Measurements from ENCODE around the gene SORL1.
"Not testable (repeated sequence)": the region's sequence is repeated elsewhere in the genome, so short reads cannot be mapped to it uniquely, and the experiment has no call there.

SORL1 gene

DNA sequence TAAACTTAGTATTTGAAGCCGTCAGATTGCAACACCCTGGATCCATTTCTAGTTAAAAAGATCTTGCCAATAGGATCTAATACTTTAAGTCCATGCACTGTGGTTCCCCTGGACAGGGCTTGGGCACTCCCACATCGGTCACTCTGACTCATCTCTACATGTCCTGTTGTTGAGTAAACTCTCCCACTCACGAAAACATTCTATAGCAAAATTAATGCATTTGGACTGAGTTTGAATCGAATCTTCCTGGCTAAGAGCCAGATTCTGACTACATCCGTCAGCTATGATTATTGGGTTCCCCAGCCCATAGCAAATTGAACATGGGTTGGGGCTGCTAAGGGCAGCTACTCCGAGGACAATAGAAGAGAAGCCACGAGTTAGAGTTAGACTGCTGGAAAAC is 182.8 kb downstream of the SORL1 start:
- FAIRE-seq: no peak

DNA sequence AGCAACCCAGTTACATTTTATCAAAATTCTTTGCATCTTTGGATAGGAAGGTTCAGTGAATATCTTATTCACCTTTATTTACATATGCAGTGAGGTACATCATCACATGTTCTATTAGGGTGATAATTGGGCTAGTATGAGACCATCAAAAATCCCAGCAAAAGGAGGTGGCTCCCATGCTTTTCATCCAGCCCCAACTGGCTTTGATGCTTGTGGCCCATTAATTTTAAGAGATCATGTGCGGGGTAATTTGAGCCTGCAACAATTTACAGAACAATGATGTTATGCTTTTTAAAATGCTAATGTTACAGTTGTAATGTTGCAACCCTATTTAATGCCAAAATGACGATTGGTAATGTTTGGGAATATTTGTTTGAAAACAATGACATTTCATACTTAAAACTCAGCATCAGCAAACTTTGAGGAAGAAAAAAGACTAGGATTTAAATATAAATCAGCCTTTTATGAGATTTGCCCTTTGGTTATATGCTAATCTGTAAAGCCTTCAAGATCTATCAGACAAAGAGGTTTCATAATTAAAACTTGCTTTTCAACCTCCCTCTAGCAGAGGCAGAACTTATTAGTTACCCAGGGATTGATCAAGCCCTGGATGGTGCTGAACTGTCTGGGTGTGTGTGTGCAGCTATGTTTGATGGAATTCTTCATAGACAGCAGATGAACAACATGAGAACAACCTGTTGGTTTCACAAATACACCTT is 184.1 kb downstream of the SORL1 start:
- FAIRE-seq: no peak

DNA sequence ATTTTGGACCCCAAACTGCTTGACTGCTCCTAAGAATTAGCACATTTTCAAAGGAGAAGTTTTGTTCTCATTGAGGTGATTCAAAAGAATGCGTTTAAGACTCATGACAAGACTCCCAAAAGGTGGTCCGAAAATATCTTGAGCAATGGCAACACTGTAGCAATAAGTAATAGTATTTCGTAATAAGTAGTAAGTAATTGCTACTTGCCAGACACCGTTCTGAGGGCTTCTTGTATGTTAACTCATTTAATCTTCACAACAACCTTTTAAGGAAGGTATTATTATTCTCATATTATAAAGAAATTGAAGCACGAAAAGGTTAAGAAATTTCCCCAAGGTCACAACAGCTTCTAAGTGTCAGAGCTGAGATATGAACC is 184.7 kb downstream of the SORL1 start:
- no peak for FAIRE-seq

DNA sequence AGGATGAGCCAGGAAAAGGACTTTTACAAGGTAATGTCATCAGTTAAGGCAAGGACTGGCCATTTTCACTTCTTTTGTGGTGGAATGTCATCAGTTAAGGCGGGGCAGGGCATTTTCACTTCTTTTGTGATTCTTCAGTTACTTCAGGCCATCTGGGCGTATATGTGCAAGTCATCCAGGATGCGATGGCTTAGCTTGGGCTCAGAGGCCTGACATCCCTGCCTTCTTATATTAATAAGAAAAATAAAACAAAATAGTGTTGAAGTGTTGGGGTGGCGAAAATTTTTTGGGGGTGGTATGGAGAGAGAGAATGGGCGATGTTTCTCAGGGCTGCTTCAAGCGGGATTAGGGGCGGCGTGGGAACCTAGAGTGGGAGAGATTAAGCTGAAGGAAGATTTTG is 185.5 kb downstream of the SORL1 start:
- FAIRE-seq: not testable (repeated sequence)

DNA sequence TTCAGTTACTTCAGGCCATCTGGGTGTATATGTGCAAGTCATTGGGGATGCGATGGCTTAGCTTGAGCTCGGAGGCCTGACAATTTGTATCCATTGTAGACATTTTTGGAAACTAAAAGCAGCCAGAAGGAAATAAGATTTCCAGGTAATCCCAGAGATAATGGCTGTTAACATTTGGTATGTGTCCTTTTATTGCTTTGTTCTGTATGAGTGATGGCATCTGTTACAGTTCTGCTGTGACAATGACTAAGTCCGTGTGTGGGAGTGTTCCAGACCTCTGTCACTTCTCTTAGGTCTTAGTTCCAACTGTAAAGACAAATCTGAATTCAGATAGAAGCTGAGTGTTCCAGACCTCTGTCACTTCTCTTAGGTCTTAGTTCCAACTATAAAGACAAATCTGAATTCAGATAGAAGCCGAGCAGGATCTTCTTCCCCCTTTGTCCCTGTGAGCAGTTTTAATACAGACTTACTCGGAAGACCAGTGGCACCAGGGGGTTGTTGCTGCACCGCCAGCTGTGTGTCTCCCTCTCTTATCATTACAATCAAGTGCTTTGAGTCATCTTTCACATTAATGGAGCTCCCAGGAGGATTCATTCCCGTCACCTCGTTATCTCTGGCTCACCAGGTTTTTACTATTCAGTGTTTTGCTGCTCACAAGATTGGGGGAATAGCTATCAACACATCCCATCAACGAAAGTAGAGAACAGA is 191.5 kb downstream of the SORL1 start:
- no peak for FAIRE-seq

DNA sequence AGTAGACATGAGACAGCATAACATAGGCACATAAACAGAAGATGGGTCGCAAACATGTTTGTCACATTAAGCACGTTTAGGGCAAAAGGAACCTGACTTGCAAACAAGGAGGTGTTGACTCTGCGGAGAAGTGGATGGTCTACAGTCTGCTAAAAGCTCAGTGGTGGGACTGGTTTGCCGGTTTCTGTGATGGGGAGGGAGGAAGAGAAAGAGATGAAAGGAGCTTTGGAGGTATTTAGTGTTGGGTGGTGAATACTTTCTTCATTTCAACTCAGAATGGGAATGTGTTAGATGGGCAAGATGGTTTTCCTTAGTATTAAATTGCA is 192.0 kb downstream of the SORL1 start:
- no peak for FAIRE-seq

DNA sequence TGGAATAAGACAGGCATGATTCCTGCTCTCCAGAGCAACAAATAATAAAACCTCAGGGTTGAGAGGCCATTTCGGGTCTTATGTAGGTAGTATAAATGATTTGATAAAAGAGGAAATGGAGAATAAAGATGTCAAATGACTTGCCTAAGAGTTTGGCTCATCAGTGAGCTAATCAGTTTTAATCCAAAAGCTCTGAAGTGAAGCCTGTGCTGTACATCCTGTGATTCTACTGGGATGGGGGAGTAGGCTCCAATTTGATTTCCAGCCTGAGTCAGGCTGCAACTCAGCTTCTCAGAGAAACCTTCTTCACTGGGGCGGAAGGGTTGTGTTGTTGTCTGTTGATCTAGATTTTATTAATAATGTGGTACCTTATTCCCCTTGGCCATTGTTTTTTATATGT is 192.9 kb downstream of the SORL1 start:
- FAIRE-seq: no peak

DNA sequence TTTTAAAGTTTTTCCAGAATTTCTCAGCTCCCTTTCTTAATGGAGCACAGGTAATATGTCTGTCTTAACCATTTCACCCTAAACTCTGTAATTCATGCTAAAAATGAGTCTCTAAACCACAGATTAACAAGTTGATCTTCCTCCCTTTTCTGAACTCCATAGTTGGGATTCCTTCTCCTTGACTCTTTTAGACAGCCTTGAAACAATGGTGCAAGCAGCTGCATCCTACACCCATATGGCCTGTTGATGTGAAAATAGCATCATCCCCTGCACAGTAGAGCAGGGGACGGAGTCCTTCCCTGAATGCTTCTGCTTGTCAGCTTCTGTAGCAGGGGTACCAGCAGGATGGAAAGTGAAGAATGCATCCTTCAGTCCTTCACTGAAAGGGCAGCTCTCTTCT is 193.5 kb downstream of the SORL1 start:
- FAIRE-seq: no peak

DNA sequence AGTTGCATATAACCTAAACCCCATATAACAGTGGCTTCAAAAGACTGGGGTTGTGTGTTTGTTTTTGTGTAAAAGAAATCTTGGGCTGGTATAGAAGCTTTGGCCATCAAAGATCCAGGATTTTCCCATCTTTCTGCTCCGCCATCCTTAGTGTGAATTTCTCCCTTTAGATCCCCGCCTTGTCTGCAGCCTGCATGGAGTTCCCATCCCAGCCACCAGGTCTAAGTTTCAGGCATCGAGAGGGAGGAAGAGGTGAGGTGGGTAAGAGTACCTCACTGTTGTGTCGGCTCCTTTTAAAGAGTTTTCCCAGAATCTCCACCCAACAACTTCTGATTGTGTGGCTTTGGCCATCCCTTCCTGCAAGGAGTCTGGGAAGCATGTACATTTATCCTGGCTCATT is 196.2 kb downstream of the SORL1 start:
- FAIRE-seq: no peak

DNA sequence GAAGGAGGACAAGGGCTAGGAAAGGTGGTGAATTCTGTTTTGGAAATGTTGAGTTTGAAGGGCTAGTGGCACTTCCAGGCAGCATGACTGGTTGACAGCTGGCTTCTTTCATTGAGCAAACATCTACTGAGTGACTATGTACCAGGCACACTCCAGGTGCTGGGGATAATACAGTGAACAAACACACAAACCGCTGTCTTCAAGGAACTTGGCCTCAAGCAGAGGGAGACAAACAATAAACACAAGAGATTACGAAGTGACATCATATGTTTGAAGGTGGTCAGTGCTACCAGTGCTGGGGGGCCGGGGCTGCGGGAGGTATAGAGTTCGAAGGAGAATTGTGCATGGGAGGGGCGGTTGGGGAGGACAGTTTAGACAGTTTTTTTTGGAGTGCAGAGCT is 197.7 kb downstream of the SORL1 start:
- FAIRE-seq: no peak

DNA sequence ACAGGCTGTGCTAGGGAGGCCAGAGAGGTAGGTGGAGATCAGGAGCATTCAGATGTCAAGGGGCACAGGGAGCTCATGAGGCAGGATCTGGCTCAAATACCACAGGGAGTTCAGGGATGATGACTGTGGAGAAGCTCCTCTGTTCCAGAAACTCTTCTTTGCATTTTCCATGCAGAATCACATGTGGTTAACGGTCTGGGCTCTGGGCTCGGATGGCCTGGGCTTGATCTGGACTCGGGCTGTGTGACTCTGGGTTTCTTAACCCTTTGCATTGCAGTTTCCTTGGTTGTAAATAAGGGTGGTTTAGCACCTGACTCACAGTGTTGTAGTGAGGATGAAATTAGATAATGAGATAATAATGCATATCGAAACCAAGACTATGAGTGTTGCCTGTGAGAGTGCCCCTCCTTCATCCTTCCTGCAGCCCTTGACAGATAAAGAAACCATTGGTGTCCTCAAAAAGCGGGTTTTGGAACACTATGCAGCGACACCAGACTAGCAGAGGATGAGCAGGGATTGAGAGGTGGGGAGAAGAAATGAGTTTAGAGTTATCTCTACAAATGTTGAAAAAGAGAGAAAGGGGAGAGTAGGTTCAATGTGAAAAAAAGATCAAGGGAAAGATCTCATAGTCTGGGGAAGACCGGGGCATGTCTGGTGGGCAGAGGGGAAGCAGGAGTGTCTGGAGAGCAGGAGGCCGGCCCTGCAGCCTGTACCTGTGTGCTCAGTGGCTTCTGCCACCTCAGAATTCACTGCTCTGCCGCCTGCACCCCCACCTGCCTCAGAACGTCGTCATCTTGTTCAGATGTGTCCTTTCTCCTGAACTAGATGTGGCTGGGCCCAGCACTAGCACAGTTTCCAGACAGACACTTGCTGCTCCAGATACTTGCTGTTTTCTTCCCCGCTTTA is 198.5 kb downstream of the SORL1 start:
- no peak for FAIRE-seq

DNA sequence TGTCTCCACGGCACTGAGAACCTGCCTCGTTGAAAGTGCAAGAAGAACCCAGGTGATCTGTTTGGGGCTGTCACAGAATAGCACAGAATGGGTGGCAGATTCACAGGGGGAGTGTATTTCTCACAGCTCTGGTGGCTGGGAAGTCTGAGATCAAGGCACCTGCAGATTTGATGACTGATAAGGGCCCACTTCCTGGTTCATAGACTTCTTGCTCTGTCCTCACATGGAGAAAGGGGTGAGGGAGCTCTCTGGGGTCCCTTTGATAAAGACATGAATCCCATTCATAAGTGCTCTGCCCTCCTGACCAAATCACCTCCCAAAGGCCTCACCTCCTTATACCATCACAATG is 199.1 kb downstream of the SORL1 start:
- no peak for FAIRE-seq

DNA sequence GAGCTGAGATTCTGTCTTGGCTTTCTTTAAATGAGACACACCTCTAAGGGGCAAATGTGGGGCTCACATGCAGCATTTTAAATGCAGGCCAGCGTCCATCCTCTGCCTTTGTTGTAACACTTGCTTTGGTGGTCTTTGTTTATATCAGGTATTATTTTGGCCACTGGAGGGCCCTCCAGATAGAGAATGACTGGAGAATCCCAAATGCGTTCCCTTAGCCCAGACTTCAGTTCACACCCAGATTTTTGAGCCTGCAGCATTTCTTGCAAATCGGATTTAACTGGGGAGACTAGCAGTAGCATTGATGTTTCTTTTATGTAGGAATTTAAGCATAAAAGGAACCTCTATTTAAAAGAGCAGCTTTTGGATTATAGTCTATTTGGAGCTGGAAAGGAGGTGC is 200.9 kb downstream of the SORL1 start:
- FAIRE-seq: no peak

DNA sequence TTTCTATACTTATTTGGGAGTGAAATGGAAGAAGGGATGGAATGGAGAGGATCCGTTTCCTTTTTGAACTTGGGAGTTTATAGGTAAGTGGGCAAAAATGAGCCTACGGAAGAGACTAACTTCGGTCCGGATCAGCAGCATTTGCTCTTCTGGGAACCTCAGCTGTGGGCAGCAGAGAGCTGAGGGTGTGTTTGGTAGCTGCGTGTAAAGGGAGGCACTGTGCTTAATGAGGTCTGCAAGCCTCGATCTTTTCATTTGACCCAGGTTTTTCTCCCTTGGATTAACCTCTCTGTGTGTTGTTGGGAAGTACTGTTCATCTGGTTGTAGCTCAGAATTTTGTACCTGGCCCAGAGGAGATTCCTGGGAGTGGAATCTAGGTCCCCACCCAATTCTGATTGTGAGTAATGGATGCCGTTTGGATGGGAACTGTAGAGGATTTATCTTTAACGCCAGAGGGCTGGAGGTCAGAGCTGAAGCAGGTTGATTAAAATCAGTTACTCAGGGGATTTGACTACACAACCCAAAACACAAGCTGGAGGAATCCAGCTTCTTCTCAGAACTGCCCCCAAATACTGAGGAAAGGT is 202.2 kb downstream of the SORL1 start:
- no peak for FAIRE-seq

DNA sequence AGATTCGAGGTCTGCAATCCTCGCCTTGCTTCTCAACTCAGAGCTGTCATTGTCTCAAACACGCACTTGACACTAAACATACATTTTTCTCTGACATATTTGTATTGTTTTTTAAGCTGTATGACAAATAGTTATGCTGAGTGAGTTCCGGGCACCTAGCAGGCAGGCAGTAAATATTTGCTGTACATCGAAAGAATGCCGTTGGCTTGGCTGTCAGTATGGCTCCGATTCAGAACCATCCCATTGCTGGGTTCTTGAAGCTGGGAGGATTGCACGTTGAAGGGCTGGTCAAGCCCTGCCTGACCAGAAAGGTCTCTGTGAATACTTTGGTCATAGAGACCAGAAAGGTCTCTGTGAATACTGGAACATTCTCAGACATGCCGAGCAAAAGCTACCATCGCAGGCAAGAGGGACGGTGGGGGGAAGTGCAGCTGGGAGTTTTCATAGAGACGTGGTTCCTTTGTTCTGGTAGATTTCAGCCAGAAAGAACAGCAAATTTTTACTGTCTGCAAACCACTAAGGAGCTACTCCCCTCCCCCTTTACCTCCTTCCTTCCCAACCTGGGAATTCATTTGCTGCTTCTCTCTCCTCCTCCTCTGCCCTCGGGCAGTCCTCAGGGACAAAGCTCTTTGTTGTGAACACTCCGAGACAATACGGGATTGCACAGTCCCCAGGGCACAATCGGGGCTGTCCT is 202.9 kb downstream of the SORL1 start:
- FAIRE-seq: no peak

DNA sequence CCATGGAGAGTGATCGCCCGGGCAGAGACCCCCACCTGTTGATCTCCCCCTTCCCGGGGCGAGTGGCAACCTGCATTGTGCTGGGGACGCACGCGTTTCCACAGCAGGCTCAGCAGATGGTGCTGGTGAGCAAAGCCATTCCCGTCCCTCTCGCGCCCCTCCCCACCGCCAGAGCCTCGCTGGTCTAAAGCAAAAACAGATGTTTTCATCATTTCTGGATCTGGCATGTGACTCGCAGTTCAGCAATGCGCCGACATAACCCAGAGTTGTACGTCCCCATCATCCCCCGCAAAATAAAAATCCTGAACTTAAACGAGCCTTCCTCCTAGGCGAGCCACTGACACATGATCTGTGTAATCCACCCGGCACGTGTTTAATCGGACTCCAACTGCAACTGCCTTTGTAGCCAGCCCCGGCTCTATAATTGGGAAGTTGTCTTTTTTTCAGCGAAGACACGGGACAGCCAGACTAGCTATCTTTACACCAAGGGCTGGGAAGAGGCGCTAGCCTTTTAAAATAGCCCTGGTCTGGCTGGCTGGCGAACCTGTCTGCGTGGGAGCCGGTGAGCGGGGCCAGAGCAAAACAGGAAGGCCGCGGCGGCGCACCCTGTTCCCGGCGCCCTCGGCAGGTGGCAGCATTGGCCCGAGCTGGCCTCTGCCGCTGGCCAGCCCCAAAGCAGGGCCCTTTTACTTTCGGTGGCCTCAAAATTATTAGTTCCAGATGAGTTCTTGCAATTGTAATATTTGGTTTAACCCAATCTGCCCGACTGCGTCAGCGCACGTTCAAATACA is 203.6 kb downstream of the SORL1 start:
- no peak for FAIRE-seq

DNA sequence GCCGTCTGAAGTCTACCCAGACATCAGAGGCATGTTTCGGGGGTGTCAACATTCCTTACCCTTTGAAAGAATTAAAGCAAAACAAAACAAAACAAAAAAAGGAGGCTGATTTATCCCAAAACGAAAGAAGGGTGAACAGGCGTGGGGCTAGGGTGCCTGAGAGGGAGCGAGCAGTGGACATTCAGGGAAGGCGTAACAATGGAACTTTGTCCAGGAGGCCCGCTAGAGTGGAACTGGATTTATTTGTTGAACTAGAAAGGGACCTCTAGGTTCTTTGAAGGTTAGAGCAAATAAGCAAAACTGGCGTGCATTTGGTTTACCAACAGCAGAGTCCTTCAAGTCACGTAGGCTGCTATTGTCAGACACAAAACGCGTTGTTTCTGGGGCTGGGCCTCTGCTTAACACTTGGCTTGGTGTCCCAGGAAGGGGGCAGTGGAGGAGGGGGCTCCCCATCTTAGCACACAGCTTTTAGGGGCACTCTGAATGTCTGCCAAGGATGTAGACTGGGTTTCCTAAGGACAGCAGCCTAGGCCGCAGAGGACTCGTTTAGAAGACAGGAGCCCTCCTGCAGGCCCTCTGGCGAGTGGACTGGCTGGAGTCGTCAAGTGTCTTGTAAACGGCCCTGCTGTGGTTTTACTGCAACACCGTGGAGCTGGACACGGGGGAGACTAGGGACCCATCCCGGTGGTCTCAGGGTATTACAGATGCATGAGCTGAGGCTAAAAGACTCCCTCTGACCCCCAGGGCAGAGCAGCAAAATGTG is 204.4 kb downstream of the SORL1 start:
- FAIRE-seq: no peak

DNA sequence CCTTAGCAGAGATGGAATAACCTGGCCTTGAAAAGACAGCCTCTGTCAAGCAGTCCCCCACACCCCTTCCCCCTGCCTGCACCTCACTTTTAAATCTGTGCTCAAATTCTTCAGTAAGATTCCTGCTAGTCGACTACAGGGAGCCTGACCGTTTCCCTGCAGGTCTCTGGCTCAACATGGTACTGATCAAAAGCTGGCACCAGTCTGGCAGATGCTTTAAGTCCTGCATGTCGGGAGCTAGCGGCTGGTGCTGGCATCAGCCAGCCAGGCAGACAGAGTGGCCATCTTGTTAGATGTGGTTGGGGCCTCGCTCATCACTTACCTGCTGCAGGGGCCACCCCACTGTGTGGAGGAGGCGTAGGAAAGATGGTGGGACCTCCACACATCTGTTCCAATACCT is 205.0 kb downstream of the SORL1 start:
- no peak for FAIRE-seq

DNA sequence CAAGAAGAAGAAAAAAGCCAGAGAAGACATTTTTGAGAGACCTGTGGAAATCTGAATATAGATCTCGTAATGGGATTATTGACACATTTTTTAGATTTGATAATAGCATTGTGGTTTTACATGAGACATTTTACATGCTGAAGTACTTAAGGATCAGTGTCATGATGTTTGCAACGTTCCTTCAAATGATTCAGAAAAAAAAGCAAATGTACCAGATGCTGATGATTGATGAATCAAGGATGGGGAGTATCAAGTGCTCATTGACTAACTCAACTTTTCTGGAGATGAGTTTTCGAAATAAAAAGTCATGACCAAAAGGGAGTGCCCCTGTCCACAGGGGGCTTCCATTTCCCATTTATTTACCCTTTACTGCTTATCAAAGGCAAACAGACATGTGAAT is 207.7 kb downstream of the SORL1 start:
- FAIRE-seq: no peak

DNA sequence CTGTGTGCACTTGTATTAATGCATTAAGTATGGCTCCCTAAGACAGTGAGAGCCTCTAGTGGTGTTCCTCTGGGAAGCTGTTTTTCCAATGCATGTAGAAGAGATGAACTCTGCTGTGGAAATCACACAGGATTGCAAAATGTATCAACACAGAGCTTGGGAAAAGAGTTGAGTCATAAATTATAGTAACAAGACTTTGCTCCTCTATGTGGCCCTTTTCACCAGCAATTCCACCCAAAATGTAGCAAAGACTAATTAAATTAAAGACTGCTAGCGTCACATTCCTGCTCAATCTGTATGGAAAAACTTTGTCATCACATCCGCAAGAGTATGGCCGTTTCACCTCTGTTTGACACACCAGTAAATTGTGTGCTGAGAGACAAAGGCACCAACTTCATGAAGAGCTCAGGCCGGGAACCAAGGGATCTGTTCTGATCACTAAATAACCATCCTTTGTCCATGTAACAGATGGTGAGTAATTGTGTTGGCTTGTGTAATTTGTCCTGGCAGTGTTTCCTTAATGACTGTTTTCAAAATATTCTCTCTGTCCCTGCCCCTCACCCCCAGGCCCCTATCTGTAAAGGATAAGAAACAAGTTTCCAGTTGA is 209.9 kb downstream of the SORL1 start:
- FAIRE-seq: no peak

DNA sequence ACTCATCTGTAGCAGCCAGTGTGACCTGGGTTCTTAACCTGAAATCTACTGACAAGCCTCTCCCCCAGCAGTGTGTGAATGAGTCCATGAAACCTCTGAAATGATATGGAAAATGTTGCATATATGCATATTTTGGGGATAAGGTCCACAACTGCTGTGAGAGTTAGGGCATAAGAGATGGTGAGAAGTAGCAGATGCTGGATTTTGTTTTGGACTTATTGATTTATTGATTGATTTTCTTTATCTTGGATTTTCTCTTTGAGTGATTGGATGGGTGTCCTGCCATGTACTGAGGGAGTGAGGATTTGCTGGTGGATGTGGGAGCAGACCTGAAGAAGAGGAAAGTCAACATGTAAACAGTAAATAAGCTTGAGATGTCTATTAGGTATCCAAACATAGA is 212.0 kb downstream of the SORL1 start:
- no peak for FAIRE-seq

Data from colon (tissue), 2 donors.